HepG2 (cell line): Measurements from ENCODE around the gene ETFA. TPM values are rescaled to one million over a fixed set of nuclear protein-coding genes. Genes with fewer than 3 reads are reported as not detected.
A peak's percentile ranks its signal among the peaks of the same experiment; 100 is the strongest.

Experiments used
- AHDC1 ChIP-seq: sonication (generic); formaldehyde crosslinking; IDR thresholded peaks from 2 replicates; pipeline ENCODE4 v1.5.1; 2020; ENCODE audit warnings: mild to moderate bottlenecking, missing genetic modification reagents, borderline replicate concordance
- DNMT3B ChIP-seq: conservative IDR thresholded peaks from 2 replicates; pipeline ENCODE4 v1.6.1; 2016; ENCODE audit warnings: missing biosample characterization, control low read depth
- EHMT2 ChIP-seq: fragments of 200-600 bp; sonication (generic); IDR thresholded peaks from 2 replicates; pipeline ENCODE4 v1.7.0; 2017; ENCODE audit warnings: antibody characterized with exemption, low read depth, low read length, borderline replicate concordance
- HOXA5 ChIP-seq: sonication (generic); formaldehyde crosslinking; IDR thresholded peaks from 2 replicates; pipeline ENCODE4 v1.4.0; 2020; ENCODE audit warnings: missing genetic modification reagents
- IKZF4 ChIP-seq: sonication (generic); formaldehyde crosslinking; IDR thresholded peaks from 2 replicates; pipeline ENCODE4 v1.5.1; 2020; ENCODE audit warnings: borderline replicate concordance, mild to moderate bottlenecking, low read depth, missing genetic modification reagents; ENCODE audit errors: not compliant biosample characterization
- NCOR1 ChIP-seq: fragments of 200-600 bp; sonication (generic); IDR thresholded peaks from 2 replicates; pipeline ENCODE4 v1.7.0; 2017; ENCODE audit warnings: antibody characterized with exemption, low read length, borderline replicate concordance
- POLR2AphosphoS2 ChIP-seq: IDR thresholded peaks from 2 replicates; pipeline ENCODE4 v1.6.1; 2011; ENCODE audit warnings: low read depth, low read length, improper control_type of control experiment
- SALL1 ChIP-seq: sonication (generic); formaldehyde crosslinking; IDR thresholded peaks from 2 replicates; pipeline ENCODE4 v1.8.0; 2022; ENCODE audit warnings: mild to moderate bottlenecking, missing genetic modification reagents
- SIX4 ChIP-seq: sonication (generic); formaldehyde crosslinking; IDR thresholded peaks from 2 replicates; pipeline ENCODE4 v1.4.0; 2020; ENCODE audit warnings: missing genetic modification reagents
- SMAD3 ChIP-seq: sonication (generic); formaldehyde crosslinking; IDR thresholded peaks from 2 replicates; pipeline ENCODE4 v1.4.0; 2020; ENCODE audit warnings: missing genetic modification reagents
- SP4 ChIP-seq: sonication (generic); formaldehyde crosslinking; IDR thresholded peaks from 2 replicates; pipeline ENCODE4 v1.8.1; 2023; ENCODE audit warnings: mild to moderate bottlenecking, missing genetic modification reagents
- SRSF9 ChIP-seq: fragments of 200-400 bp; formaldehyde crosslinking; IDR thresholded peaks from 2 replicates; pipeline ENCODE4 v1.6.1; 2018; ENCODE audit warnings: borderline replicate concordance, mild to moderate bottlenecking, low read depth, low read length; ENCODE audit not compliant: insufficient read depth, poor library complexity, severe bottlenecking
- TARDBP ChIP-seq: sonication (generic); formaldehyde crosslinking; IDR thresholded peaks from 2 replicates; pipeline ENCODE4 v1.8.0; 2022; ENCODE audit warnings: mild to moderate bottlenecking, missing genetic modification reagents
- ZKSCAN1 ChIP-seq: fragments of 150-350 bp; IDR thresholded peaks from 2 replicates; pipeline ENCODE4 v1.6.1; 2014; ENCODE audit warnings: low read length
- ZNF205 ChIP-seq: IDR thresholded peaks from 2 replicates; pipeline ENCODE4 v1.6.1; 2018; ENCODE audit warnings: missing biosample characterization, missing genetic modification reagents
- ZNF251 ChIP-seq: sonication (generic); formaldehyde crosslinking; IDR thresholded peaks from 2 replicates; pipeline ENCODE4 v1.9.0; 2021; ENCODE audit warnings: mild to moderate bottlenecking, missing genetic modification reagents
- ZNF432 ChIP-seq: sonication (generic); formaldehyde crosslinking; IDR thresholded peaks from 2 replicates; pipeline ENCODE4 v1.5.0; 2020; ENCODE audit warnings: missing genetic modification reagents, mild to moderate bottlenecking, borderline replicate concordance
- ZNF589 ChIP-seq: sonication (generic); formaldehyde crosslinking; conservative IDR thresholded peaks from 2 replicates; pipeline ENCODE4 v1.8.0; 2022; ENCODE audit warnings: mild to moderate bottlenecking, moderate library complexity, missing genetic modification reagents
- ZNF616 ChIP-seq: sonication (generic); formaldehyde crosslinking; IDR thresholded peaks from 2 replicates; pipeline ENCODE4 v1.5.0; 2020; ENCODE audit warnings: low read depth, mild to moderate bottlenecking, missing genetic modification reagents
- ZNF747 ChIP-seq: sonication (generic); formaldehyde crosslinking; IDR thresholded peaks from 2 replicates; pipeline ENCODE4 v1.8.1; 2023; ENCODE audit warnings: missing genetic modification reagents, mild to moderate bottlenecking, borderline replicate concordance
- polyA plus RNA-seq, 8 experiments: library from polyadenylated mRNA; depleted of rRNA in 3 of 8; stranded (reverse) in 7 of 8; unstranded in 1 of 8; fragments of >200 nt; fragmentation: Illumina TruSeq in 4 of 8; extraction: Trizol in 4 of 8; gene quantifications; 2 replicates each; pipeline versions ENCODE4 v1.2.1 to v1.2.3, GENCODE V29; 2011 to 2016; ENCODE audit warnings: low read depth in 4 of 8, missing spikeins in 1 of 8, mixed read lengths in 1 of 8; ENCODE audit not compliant: insufficient read depth in 1 of 8
- total RNA-seq, 5 experiments: library from RNA; depleted of rRNA; stranded (reverse); fragments of >200 nt; fragmentation: Illumina TruSeq; extraction: Trizol; gene quantifications; 2 replicates each; pipeline ENCODE4 v1.2.3, GENCODE V29; 2016; ENCODE audit warnings: low read depth in 1 of 5
- TF ChIP-seq, protein P1 (sequence below): sonication (generic); formaldehyde crosslinking; IDR thresholded peaks from 2 replicates; pipeline ENCODE4 v1.4.0; 2020; ENCODE audit warnings: missing genetic modification reagents, borderline replicate concordance

Gene ETFA
- total and polyA plus RNA-seq, 2 of the 13 experiments (the other 11 are each of a cell fraction or from before 2014, with no cell fraction given), result 291 to 396 TPM

DNA sequence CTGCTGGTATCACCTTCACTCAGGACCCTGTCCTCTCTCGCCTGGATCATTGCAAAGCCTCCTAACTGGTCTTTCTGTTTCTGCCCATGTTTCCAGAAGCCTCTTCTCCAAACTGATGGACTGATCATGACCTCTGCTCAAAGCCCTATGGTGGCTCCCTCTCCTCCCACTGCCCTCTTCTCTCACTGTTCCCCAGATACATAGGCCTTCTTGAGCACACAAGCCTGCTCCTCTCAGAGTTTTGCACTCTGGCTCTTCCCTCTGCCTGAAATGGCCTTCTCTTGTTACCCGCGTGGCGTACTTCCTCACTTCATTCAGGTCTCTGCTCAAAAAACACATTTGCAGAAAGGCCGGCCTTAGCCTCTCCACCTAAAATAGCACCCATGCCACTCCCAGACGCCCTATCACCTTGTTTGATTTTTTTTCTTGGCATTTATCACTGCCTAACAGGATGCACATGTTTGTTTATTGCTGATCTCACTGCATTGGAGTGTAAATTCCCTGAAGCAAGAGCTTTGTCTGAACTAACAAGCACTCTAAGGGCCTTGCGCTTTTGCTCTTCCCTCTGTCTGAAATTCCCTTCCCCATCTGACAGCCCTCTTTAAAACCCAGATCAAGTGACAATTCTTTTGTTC, 1.4 kb upstream of the ETFA start (continued):
- TF ChIP-seq ZNF747 (CRISPR knock-in tag) (no peak), POLR2AphosphoS2 (no peak), SALL1 (CRISPR knock-in tag) (no peak), ZNF616 (no peak), EHMT2 (no peak), NCOR1 (no peak), TARDBP (CRISPR knock-in tag) (peak; percentile 39; the same call in 1 of the 2 replicates), ZNF205 (CRISPR knock-in tag) (no peak), SRSF9 (no peak), ZNF589 (CRISPR knock-in tag) (no peak), IKZF4 (CRISPR knock-in tag) (no peak), ZKSCAN1 (no peak), AHDC1 (0 out of 2 replicates have a peak, but pooled peaks have one; percentile 38), ZNF251 (no peak), SIX4 (CRISPR knock-in tag) (no peak), SP4 (no peak), HOXA5 (CRISPR knock-in tag) (no peak), ZNF432 (no peak), DNMT3B (CRISPR knock-in tag) (no peak), SMAD3 (no peak)
- TF ChIP-seq, protein P1, sequence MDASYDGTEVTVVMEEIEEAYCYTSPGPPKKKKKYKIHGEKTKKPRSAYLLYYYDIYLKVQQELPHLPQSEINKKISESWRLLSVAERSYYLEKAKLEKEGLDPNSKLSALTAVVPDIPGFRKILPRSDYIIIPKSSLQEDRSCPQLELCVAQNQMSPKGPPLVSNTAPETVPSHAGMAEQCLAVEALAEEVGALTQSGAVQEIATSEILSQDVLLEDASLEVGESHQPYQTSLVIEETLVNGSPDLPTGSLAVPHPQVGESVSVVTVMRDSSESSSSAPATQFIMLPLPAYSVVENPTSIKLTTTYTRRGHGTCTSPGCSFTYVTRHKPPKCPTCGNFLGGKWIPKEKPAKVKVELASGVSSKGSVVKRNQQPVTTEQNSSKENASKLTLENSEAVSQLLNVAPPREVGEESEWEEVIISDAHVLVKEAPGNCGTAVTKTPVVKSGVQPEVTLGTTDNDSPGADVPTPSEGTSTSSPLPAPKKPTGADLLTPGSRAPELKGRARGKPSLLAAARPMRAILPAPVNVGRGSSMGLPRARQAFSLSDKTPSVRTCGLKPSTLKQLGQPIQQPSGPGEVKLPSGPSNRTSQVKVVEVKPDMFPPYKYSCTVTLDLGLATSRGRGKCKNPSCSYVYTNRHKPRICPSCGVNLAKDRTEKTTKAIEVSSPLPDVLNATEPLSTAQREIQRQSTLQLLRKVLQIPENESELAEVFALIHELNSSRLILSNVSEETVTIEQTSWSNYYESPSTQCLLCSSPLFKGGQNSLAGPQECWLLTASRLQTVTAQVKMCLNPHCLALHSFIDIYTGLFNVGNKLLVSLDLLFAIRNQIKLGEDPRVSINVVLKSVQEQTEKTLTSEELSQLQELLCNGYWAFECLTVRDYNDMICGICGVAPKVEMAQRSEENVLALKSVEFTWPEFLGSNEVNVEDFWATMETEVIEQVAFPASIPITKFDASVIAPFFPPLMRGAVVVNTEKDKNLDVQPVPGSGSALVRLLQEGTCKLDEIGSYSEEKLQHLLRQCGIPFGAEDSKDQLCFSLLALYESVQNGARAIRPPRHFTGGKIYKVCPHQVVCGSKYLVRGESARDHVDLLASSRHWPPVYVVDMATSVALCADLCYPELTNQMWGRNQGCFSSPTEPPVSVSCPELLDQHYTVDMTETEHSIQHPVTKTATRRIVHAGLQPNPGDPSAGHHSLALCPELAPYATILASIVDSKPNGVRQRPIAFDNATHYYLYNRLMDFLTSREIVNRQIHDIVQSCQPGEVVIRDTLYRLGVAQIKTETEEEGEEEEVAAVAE, result no peak
